ENCODE measurements around the gene FBXL15.

The FBXL15 gene

GRCh38 chr10:102457591-102458150 lies 37.0 kb downstream of the FBXL15 start:
- no peak for DNase-seq

- no peak for DNase-seq
Measured at GRCh38 chr10:102458656-102459055, 38.0 kb downstream of the FBXL15 start.

GRCh38 chr10:102460836-102461186 lies 40.2 kb downstream of the FBXL15 start:
- peak; percentile 23 for DNase-seq

- DNase-seq, result peak; percentile 97
Measured at GRCh38 chr10:102461187-102462054, 40.8 kb downstream of the FBXL15 start.

GRCh38 chr10:102462512-102463054 lies 41.9 kb downstream of the FBXL15 start:
- no peak for DNase-seq

GRCh38 chr10:102463983-102464382 lies 43.3 kb downstream of the FBXL15 start:
- DNase-seq, result no peak

- no peak for DNase-seq
Measured at GRCh38 chr10:102465466-102465865, 44.8 kb downstream of the FBXL15 start.

GRCh38 chr10:102467318-102467717 lies 46.7 kb downstream of the FBXL15 start:
- no peak for DNase-seq

- no peak for DNase-seq
Measured at GRCh38 chr10:102467971-102468438, 47.4 kb downstream of the FBXL15 start.

- DNase-seq, result no peak
Measured at GRCh38 chr10:102468683-102469082, 48.0 kb downstream of the FBXL15 start.

- no peak for DNase-seq
Measured at GRCh38 chr10:102470579-102471546, 50.2 kb downstream of the FBXL15 start.

Measured in stimulated activated CD4-positive, alpha-beta T cell treated with anti-CD3 and anti-CD28 coated beads, Interleukin-15, amount 100 ng/mL, for 24 hours (primary cell).